Measurements from ENCODE around the gene OSTN.

The OSTN gene

DNA sequence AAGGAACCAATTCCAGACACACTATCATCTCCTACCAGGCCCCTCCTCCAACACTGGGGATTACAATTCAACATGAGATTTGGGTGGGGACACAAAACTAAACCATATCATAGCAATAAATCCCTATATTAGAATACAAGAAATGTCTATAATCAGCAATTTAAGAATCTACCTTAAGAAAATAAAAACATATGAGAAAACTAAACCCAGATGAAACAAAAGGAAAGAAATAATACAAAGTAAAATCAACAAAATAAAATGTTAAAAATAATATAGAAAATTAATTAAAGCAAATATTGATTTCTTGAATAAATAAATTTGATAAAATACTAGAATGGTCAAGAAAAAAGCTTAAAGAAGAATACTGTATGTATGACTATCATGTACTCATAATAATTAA, 6.1 kb upstream of the OSTN start:
- Histone ChIP-seq H3K36me3 (ENCODE audit: insufficient read depth, low read length) (no peaks in the 10 kb centered on the region), H3K4me3 (ENCODE audit: low read length) (no peak overlapping the region), H2AFZ (ENCODE audit: low read depth, low read length) (no peak overlapping the region), H3K27me3 (ENCODE audit: insufficient read depth, low read length) (no peaks in the 10 kb centered on the region), H3K9me3 (ENCODE audit: low read length) (no peaks in the 10 kb centered on the region), H3K4me1 (ENCODE audit: insufficient read depth, low read length) (no peaks in the 10 kb centered on the region)

DNA sequence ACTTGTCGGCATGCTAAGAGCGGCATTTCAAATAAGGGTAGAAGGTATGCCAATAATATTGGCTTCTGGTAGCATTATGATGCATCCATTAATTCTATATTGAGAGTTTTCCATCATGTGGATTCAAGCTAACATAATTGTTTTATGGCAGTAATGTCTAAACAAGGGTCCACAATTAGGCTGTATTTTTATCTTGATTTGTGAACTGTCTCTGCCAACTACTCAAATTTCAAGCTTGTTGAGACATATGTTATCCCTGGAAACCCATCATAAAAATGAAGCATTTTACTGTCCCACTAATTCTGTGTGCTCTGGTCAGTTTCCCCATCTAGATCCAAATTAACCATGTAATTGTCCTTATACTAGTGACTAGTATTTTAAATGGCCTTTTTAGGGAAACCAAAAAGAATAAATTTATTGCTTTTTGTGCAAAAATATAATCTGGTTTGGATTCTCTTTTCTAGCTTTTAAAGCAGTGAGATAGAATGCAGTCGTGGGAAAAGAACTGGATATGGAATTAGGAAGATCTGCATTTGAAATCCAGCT, 1.2 kb upstream of the OSTN start:
- no peaks in the 10 kb centered on the region for H3K36me3 ChIP-seq (ENCODE audit: insufficient read depth, low read length)
- no peaks in the 10 kb centered on the region for H3K4me1 ChIP-seq (ENCODE audit: insufficient read depth, low read length)
- no peak overlapping the region for H2AFZ ChIP-seq (ENCODE audit: low read depth, low read length)
- H3K9me3 ChIP-seq (ENCODE audit: low read length): no peaks in the 10 kb centered on the region
- H3K4me3 ChIP-seq (ENCODE audit: low read length): no peak overlapping the region
- H3K27me3 ChIP-seq (ENCODE audit: insufficient read depth, low read length): no peaks in the 10 kb centered on the region

DNA sequence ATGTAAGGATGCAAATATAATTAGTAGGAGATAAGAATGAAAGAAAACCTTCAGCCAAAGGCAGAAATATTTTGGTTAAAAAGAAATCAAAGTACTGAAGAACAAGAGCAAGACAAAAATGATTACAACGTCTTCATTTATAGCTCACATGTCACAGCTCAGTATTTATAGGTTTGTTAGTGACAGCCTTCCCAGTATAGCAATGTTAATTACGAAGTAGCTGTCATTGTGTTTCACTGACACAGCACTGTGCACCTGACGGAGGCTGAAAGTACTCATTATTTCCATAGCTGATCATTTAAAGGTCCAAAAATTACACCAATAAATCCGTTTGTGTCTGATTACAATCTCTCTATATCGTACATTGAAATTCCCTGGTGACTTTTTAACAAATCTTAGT, 561 bp upstream of the OSTN start:
- H3K9me3 ChIP-seq (ENCODE audit: low read length): no peaks in the 10 kb centered on the region
- H3K4me1 ChIP-seq (ENCODE audit: insufficient read depth, low read length): no peaks in the 10 kb centered on the region
- no peak overlapping the region for H3K4me3 ChIP-seq (ENCODE audit: low read length)
- H2AFZ ChIP-seq (ENCODE audit: low read depth, low read length): no peak overlapping the region
- H3K36me3 ChIP-seq (ENCODE audit: insufficient read depth, low read length): no peaks in the 10 kb centered on the region
- no peaks in the 10 kb centered on the region for H3K27me3 ChIP-seq (ENCODE audit: insufficient read depth, low read length)

- no peak overlapping the region for H3K4me3 ChIP-seq (ENCODE audit: low read length)
- H3K27me3 ChIP-seq (ENCODE audit: insufficient read depth, low read length): no peaks in the 10 kb centered on the region
- H3K36me3 ChIP-seq (ENCODE audit: insufficient read depth, low read length): no peaks in the 10 kb centered on the region
- H3K9me3 ChIP-seq (ENCODE audit: low read length): no peaks in the 10 kb centered on the region
- H3K4me1 ChIP-seq (ENCODE audit: insufficient read depth, low read length): no peaks in the 10 kb centered on the region
- no peak overlapping the region for H2AFZ ChIP-seq (ENCODE audit: low read depth, low read length)
Observed at GRCh38 chr3:191210032-191210431, 11.0 kb downstream of the OSTN start.

DNA sequence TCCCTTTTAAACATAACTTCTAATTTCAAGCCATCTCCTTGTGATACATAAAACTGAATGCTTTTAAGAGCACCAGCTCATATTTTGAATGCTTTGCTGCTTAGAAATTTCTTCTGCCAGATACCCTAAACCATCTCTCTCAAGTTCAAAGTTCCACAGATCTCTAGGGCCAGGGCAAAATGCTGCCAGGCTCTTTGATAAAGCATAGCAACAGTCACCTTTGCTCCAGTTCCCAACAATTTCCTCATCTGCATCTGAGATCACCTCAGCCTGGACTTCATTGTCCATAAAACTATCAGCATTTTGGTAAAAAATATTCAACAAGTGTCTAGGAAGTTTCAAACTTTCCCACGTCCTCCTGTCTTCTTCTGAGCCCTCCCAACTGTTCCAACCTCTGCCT, 17.5 kb downstream of the OSTN start:
- H3K9me3 ChIP-seq (ENCODE audit: low read length): no peaks in the 10 kb centered on the region
- no peaks in the 10 kb centered on the region for H3K36me3 ChIP-seq (ENCODE audit: insufficient read depth, low read length)
- H2AFZ ChIP-seq (ENCODE audit: low read depth, low read length): no peak overlapping the region
- no peaks in the 10 kb centered on the region for H3K27me3 ChIP-seq (ENCODE audit: insufficient read depth, low read length)
- no peaks in the 10 kb centered on the region for H3K4me1 ChIP-seq (ENCODE audit: insufficient read depth, low read length)
- no peak overlapping the region for H3K4me3 ChIP-seq (ENCODE audit: low read length)

DNA sequence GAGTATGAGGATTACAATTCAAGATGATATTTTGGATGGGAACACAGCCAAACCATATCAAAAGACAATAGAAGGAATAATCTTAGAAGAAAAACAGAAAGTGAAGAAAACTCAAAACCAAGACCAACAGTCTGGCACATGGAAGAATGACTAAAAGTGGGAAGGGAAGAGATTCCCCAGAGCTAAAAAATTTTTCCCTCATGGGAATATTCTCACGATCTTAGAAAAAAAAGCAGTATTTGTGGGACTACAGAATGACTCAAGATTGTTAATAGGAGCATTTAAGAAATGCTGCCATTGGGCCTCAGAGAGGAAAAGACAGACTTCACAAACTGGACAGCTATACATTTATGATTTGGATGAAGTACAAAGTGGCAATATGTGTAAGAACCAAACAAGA, 18.3 kb downstream of the OSTN start:
- no peaks in the 10 kb centered on the region for H3K36me3 ChIP-seq (ENCODE audit: insufficient read depth, low read length)

GRCh38 chr3:191220908-191221307, 21.9 kb downstream of the OSTN start:
- Histone ChIP-seq H2AFZ (ENCODE audit: low read depth, low read length) (no peak overlapping the region), H3K9me3 (ENCODE audit: low read length) (no peaks in the 10 kb centered on the region), H3K4me3 (ENCODE audit: low read length) (no peak overlapping the region), H3K4me1 (ENCODE audit: insufficient read depth, low read length) (no peaks in the 10 kb centered on the region), H3K27me3 (ENCODE audit: insufficient read depth, low read length) (no peaks in the 10 kb centered on the region), H3K36me3 (ENCODE audit: insufficient read depth, low read length) (no peaks in the 10 kb centered on the region)

More for the DNA sequence above, 18.3 kb downstream of the OSTN start:
- no peaks in the 10 kb centered on the region for H3K9me3 ChIP-seq (ENCODE audit: low read length)
- no peaks in the 10 kb centered on the region for H3K27me3 ChIP-seq (ENCODE audit: insufficient read depth, low read length)
- H3K4me3 ChIP-seq (ENCODE audit: low read length): no peak overlapping the region
- no peaks in the 10 kb centered on the region for H3K4me1 ChIP-seq (ENCODE audit: insufficient read depth, low read length)
- no peak overlapping the region for H2AFZ ChIP-seq (ENCODE audit: low read depth, low read length)

GRCh38 chr3:191221638-191222037, 22.6 kb downstream of the OSTN start:
- no peak overlapping the region for H2AFZ ChIP-seq (ENCODE audit: low read depth, low read length)
- H3K9me3 ChIP-seq (ENCODE audit: low read length): no peaks in the 10 kb centered on the region
- no peaks in the 10 kb centered on the region for H3K27me3 ChIP-seq (ENCODE audit: insufficient read depth, low read length)
- H3K4me1 ChIP-seq (ENCODE audit: insufficient read depth, low read length): no peaks in the 10 kb centered on the region
- no peaks in the 10 kb centered on the region for H3K36me3 ChIP-seq (ENCODE audit: insufficient read depth, low read length)
- H3K4me3 ChIP-seq (ENCODE audit: low read length): no peak overlapping the region

- no peaks in the 10 kb centered on the region for H3K27me3 ChIP-seq (ENCODE audit: insufficient read depth, low read length)
- no peaks in the 10 kb centered on the region for H3K4me1 ChIP-seq (ENCODE audit: insufficient read depth, low read length)
- H2AFZ ChIP-seq (ENCODE audit: low read depth, low read length): no peak overlapping the region
- no peaks in the 10 kb centered on the region for H3K9me3 ChIP-seq (ENCODE audit: low read length)
- H3K4me3 ChIP-seq (ENCODE audit: low read length): no peak overlapping the region
- H3K36me3 ChIP-seq (ENCODE audit: insufficient read depth, low read length): no peaks in the 10 kb centered on the region
Observed at GRCh38 chr3:191227541-191227940, 28.5 kb downstream of the OSTN start.

- Histone ChIP-seq H3K27me3 (ENCODE audit: insufficient read depth, low read length) (no peaks in the 10 kb centered on the region), H3K4me1 (ENCODE audit: insufficient read depth, low read length) (peaks cover 39% of the 10 kb centered on the region), H3K36me3 (ENCODE audit: insufficient read depth, low read length) (no peaks in the 10 kb centered on the region), H3K4me3 (ENCODE audit: low read length) (no peak overlapping the region), H2AFZ (ENCODE audit: low read depth, low read length) (no peak overlapping the region), H3K9me3 (ENCODE audit: low read length) (no peaks in the 10 kb centered on the region)
Observed at GRCh38 chr3:191234216-191234615, 35.2 kb downstream of the OSTN start.

DNA sequence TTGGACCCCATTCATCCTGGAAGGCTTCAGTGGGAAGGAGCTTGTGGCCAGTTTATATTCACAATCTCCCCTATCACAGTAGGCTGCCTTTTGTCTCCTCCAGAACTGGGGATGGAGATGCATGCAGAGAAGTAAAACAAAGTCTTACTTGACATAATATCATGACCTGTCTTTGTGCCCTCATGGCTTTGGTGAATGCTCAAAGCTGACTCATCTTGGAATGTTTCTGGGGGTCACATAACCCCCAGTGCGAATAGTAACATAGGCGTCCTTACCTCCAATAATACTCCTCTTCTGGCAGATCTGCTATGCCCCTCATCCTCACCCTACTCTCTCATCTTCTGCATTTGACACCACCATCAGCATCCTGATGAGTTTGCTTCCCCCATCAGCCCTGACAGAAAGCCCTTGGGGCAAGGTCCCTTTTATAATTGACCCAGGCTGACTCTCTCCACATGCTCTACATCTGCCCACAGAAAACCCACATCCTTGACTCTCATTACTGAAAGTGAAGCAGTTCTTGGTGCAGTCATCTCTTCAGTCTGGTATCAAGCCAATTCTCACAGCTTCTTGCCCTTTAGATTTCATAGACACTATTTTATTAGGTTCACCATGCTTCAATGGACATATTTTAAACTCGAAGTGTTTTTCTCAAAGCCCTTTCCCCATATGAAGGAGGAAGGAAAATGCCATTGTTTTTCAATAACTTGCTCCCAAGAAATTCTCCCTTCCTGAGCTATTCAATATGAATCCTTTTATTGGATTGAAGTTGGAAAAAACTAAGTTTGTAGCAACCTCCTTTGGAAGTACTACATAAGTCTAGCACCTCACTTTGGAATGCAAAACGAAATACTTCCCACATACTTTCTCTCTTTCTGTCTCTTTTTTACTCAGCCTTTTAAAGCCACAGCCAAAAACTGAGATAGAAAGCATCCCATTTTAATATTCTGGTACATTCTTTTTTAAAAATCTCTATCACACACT, 36.6 kb downstream of the OSTN start:
- Histone ChIP-seq H3K4me3 (ENCODE audit: low read length) (no peak overlapping the region), H3K27me3 (ENCODE audit: insufficient read depth, low read length) (no peaks in the 10 kb centered on the region), H3K36me3 (ENCODE audit: insufficient read depth, low read length) (no peaks in the 10 kb centered on the region), H2AFZ (ENCODE audit: low read depth, low read length) (no peak overlapping the region), H3K4me1 (ENCODE audit: insufficient read depth, low read length) (peaks cover 39% of the 10 kb centered on the region), H3K9me3 (ENCODE audit: low read length) (no peaks in the 10 kb centered on the region)

DNA sequence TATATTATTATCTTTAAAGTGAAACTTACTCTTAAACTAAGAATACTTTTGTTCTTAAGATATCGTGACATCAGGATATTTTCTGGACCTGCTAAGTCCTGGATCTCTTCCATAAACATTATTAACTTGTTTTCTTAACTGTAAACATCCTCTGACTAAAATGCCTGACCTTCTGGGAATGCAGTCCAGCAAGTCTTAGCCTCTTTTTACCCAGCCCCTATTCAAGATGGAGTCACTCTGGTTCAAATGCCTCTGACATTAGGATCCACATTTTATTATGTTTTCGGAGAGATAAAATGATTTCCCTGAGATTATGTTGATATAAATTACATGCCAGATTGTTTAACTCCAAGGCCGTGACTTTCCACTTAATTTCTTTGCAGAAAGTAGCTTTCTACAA, 37.6 kb downstream of the OSTN start:
- Histone ChIP-seq H3K36me3 (ENCODE audit: insufficient read depth, low read length) (no peaks in the 10 kb centered on the region), H3K4me3 (ENCODE audit: low read length) (no peak overlapping the region), H3K4me1 (ENCODE audit: insufficient read depth, low read length) (peaks cover 39% of the 10 kb centered on the region), H3K27me3 (ENCODE audit: insufficient read depth, low read length) (no peaks in the 10 kb centered on the region), H2AFZ (ENCODE audit: low read depth, low read length) (no peak overlapping the region), H3K9me3 (ENCODE audit: low read length) (no peaks in the 10 kb centered on the region)

DNA sequence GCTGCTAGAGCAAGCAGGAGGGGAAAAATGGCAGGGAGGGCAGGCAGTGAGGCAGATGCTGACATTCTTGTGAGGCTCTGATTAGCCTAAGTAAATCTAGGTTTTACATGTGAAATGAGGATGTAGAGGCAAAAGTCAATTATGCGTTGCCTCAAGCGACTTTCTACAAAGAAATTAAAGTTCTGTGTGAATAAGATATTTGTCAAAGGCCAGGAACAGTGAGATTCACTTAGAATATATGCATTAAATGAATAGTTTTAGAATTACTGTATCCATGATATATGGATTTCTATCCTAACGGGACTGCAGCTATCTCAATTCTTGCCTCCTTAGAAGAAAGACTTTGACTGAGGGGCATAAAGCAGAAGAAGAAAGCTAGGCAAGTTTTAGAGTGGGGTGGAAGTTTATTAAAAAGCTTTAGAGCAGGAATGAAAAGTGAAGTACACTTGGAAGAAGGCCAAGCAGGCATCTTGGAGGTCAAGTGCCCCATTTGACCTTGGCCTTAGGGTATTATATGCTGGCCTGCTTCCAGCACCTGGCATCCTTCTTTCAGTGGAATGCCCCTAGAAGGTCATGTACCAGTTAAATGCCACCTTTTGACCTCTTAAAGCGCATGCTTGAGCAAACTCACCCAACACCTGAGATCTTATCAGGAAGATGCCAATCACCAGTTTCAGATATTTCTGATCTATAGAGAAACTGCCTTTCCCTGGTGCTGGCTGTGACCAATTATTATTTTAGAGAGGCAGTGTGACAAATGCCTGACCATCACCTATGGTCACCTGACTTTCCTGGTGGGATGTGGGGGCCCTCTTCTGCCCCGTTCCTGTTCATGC, 38.2 kb downstream of the OSTN start:
- Histone ChIP-seq H2AFZ (ENCODE audit: low read depth, low read length) (no peak overlapping the region), H3K36me3 (ENCODE audit: insufficient read depth, low read length) (no peaks in the 10 kb centered on the region), H3K4me1 (ENCODE audit: insufficient read depth, low read length) (peaks cover 39% of the 10 kb centered on the region), H3K4me3 (ENCODE audit: low read length) (no peak overlapping the region), H3K27me3 (ENCODE audit: insufficient read depth, low read length) (no peaks in the 10 kb centered on the region), H3K9me3 (ENCODE audit: low read length) (no peaks in the 10 kb centered on the region)
